ENCODE results near the gene CDC42EP1.
"Not testable (repeated sequence)": the region's sequence is repeated elsewhere in the genome, so short reads cannot be mapped to it uniquely, and the experiment has no call there.

The CDC42EP1 gene

DNA sequence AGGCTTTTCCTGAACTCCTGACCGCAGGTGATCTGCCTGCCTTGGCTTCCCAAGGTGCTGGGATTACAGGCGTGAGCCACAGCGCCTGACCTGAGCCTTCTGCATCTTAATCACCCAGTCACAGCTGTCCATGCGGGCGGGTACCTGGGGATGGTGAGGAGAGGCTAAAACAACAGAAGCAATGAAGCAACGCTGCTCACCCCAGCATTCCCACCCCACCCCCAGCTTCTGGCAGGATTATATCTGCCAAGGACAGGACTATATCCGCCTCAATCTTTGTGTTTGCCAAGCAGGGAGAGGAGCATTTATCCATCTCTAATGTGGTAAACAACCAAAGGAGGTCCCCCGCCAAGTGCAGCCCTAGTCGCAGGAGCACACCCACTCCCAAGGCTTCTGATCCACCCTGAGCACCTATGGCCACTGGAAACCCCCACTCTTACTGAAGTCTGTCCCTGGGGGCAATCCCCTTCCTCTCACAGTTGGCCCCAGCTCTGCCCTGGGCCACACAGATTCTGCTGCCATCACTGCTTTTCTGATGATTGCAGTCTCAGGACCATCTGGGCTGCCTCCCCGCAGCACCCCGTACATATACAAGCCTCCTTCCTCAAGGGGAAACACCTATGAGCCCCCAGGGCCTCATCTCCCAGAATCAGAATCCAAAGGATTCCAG is 28.4 kb downstream of the CDC42EP1 start:
- DNase-seq (ENCODE audit: low read depth) = no peak

DNA sequence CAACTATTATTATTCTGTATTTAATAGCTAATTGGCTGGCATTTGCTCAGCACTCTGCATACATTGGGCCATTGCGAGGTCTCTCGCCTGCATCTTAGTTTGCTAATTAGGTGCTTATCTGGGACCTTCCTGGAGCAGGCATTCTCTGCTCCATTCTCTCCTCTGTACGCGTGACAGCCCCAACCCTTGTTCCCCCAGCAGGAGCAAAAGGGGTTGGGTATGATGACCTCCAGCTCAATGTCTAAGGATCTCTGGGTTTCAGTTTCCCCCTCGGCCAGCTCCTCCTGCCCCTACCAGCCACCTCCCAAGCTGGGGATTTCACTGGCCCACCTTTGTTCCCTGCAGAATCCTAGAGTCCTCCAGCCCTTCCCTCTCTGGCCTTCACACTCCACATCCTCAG is 29.4 kb downstream of the CDC42EP1 start:
- no peak for DNase-seq (ENCODE audit: low read depth)

DNA sequence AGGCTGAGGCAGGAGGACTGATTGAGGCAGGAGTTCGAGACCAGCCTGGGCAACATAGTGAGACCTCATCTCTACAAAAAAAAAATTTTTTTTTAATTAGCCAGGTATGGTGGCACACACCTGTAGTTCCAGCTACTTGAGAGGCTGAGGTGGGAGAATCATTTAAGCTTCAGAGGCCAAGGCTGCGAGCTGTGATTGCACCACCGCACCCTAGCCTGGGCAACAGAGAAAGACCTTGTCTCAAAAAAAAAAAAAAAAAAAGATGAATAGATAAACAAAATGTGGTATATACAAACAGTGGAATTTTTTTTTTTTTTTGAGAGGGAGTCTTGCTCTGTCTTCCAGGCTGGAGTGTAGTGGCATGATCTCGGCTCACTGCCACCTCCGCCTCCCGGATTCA is 30.8 kb downstream of the CDC42EP1 start:
- not testable (repeated sequence) for DNase-seq (ENCODE audit: low read depth)

DNA sequence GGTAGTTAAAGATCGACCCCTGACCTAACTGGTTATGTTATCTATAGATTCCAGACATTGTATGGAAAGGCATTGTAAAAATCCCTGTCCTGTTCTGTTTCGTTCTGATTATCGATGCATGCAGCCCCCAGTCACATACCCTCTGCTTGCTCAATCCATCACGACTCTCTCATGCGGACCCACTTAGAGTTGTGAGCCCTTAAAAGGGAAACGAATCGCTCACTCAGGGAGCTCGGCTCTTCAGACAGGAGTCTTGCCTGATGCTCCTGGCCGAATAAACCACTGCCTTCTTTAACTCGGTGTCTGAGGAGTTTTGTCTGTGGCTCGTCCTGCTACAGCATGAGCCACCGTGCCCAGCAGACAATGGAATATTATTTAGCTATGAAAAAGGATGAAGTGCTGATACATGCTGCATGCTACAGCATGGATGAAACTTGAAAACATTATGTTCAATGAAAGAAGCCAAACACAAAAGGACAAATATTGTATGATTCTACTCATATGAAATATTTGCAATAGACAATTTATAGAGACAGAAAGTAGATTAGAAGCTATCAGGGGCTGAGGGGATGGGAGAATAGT is 31.6 kb downstream of the CDC42EP1 start:
- DNase-seq (ENCODE audit: low read depth) = no peak

DNA sequence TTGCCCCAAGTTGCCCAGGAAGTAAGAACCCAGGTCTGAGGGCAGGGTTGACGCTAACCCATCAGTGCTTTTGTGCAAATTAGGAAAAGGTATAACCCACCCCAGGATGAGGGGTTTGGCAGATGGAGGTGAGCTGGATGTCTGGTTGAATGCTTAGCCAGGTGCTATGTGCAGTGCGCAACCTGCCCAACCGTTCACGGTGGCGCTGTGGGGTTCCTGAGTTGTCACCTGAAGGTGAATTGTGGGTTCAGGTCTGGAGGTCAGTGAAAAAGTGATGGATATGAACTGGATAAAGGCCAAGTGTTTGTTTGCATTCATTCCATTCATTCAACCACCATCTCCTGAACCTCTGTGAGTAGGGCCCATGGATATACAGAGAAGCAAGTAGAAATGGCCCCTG is 34.0 kb downstream of the CDC42EP1 start:
- no peak for DNase-seq (ENCODE audit: low read depth)

DNA sequence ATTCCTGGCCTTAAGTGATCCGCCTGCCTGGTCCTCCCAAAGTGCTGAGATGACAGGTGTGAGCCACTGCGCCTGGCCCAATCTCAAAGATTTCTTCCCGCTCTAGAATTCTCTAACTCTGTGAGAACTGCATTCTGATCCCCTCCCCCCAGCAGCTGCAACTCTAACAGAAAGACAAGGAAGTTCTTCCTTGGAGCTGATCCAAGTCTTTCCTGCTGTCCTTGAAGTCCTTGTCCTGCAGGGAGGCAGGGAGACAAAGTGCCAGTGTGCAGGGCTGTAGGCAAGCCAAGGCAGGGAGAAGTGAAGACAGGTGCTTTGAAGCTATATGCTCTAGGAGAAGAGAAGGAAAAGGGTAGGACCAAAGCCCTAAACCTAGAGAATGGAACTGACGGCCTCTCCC is 38.9 kb downstream of the CDC42EP1 start:
- no peak for DNase-seq (ENCODE audit: low read depth)

DNA sequence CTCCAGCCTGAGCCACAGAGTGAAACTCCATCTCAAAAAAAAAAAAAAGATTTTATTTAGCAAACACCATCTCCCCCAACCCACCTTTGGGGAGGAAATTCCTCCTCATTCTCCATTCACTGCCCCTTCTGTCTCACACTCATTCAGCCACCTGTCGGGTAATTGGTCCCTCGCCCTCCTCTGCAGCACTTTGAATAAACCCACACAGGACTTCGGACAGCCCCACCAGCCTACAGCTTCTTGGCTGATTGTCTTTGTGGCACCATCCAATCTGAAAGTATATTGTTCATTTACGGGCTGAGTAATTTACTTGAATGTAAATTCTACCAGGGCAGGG is 40.9 kb downstream of the CDC42EP1 start:
- no peak for DNase-seq (ENCODE audit: low read depth)

DNA sequence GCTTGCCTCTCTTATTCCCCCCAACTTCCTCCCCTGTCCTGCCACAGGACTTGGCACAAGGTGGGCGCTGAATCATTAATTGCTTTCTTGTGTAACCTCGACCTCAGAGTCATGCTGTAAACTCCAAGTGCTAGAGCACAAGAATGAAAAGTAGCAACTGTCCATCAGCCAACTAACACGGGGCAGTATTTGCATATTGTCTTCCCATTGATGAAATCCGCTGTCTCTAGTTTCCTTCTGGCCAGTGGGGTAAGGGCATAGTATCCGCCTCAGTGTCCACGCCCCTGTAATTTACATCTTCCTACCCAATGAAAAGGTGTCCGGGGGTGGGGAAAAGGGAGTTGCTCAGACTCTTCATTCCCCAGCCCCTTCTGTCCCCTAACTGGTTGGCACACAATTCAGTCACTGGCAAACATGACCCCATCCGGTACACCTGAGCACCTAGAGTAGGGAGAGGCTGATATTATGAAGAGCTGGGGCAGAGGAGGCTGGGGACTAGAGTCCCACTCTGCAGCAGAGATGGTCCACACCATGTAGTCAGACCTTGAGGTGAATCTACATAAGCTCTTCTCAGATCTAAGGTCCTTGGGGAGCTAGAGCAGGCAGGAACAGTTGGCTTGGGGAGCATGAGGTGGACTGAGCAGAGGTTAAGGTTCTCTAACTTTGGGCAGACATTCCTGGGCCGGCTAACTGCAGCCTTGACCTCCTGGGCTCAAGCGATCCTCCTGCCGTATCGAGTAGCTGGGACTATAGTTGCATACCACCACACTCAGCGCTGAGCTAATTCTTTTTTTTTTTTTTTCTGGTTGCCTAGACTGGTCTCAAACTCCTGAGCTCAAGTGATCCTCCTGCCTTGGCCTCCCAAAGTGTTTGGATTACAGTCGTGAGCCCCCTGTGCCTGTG is 41.5 kb downstream of the CDC42EP1 start:
- DNase-seq (ENCODE audit: low read depth) = no peak

DNA sequence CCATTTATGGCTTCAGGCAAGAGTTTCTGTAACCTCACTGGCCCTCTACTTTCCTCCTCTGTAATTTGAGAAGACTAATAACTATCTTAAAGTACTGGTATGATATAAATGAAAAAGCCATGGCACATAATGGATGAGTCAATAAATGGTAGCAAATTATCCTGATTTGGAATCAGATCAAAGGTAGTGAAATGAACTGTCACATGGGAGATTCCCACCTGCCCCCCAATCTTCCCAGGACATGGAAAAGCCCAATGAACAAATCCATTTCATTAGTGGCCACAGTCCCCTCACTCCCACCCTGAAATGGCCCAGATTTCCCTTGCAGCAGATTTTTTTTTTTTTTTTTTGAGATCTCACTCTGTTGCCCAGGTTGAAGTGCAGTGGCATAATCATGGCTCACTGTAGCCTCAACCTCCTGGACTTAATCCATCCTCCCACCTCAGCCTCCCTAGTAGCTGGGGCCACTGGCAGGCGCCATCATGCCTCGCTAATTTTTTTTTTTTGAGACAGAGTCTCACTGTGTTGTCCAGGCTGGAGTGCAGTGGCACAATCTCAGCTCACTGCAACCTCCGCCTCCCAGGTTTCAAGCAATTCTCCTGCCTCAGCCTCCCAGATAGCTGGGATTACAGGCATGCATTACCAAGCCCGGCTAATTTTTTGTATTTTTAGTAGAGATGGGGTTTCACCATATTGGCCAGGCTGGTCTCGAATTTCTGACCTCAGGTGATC is 42.4 kb downstream of the CDC42EP1 start:
- DNase-seq (ENCODE audit: low read depth) = not testable (repeated sequence)

DNA sequence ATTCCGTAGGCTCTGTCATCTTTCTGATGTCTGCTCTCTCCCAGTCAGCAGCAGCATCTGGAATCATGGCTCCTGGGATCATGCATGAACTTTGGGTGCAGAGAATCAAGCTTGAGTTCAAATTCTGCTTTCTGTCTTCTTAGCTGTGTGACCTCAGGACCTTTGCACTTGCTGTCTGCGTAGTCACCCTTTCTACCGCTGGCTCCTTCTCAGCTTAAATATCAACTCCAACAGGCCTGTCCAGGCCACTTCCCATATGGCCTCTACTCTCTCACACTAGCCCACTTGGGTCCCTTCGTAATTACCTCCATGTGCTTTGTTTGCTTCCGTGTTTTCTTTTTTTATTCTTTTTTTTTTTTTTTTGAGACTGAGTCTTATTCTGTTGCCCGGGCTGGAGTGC is 43.8 kb downstream of the CDC42EP1 start:
- no peak for DNase-seq (ENCODE audit: low read depth)

DNA sequence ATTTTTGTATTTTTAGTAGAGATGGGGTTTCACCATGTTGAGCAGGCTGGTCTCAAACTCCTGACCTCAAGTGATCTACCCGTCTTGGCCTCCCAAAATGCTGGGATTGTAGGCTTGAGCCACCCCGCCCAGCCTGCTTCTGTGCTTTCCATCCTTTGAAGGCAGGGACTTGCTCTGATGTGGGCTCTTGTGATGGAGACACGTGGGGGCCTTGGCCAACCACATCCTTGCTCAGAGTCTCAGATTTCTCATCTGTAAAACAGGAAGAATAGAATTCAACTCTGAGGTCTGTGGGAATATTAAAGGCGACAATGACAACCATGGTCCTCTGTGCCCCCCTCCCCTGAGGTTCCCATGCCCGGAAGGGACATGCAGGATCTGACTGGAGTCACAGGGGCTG is 44.6 kb downstream of the CDC42EP1 start:
- peak; percentile 28 for DNase-seq (ENCODE audit: low read depth)

DNA sequence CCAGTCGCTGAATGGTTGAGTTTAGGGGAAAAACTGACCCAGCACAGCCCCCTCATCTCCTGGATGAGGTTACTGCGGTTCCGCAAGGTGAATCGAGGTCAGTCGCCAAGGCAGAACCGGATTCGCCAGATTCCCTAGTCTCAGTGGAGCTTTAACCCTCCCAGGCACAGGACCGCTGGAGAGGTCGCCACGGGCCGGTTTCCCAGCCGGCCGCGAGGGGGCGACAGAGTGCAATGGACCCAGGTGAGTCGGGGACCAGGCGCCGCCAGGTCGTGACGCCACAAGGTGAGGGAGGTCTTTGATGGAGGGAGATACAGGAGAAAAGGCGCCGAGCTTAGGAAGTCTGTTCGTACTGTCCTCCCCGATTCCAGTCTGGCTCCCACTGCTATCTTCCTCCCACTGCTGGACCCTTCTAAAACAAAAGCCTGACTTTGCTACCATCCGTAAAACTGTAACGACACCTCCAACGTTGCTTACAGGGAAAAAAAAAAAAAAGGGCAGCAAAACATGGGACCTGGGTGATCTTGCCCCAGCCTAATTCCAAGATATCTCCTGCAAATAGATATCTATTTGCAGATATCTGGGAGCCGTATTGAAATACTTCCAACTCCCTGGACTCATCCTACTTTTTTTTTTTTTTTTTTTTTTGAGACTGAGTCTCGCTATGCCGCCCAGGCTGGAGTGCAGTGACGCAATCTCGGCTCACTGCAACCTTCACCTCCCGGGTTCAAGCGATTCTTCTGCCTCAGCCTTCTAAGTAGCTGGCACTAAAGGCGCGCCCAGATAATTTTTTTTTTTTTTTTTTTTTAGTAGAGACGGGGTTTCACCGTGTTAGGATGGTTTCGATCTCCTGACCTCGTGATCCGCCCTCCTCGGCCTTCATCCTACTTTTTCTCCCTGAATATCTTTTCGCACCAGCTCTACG is 47.0 kb downstream of the CDC42EP1 start:
- peak; percentile 88 for DNase-seq (ENCODE audit: low read depth)

DNA sequence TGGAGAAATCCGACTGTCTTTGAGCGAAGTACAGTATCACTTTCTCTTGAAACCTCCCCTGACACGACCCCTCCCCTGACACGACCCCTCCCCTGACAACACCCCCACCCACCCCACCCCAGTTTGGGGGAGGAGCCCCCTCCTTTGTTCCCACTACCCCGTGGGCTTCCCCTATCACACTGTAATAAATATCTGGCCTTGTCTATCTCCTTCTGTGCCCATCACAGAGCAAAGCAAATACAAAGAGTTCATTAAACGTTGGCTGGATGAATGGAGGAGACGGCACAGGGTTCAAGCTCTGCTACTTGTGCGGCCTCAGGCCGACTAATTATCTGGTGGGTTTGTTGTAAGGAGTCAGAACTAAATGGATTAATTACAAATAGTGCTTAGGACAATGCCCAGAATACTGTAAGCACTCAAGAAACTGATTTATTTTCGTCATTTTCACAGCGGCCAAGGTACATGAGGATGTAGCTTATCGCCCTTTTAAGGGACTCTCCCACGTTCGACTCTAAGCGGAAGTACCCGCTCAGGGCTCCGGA is 47.7 kb downstream of the CDC42EP1 start:
- no peak for DNase-seq (ENCODE audit: low read depth)

DNA sequence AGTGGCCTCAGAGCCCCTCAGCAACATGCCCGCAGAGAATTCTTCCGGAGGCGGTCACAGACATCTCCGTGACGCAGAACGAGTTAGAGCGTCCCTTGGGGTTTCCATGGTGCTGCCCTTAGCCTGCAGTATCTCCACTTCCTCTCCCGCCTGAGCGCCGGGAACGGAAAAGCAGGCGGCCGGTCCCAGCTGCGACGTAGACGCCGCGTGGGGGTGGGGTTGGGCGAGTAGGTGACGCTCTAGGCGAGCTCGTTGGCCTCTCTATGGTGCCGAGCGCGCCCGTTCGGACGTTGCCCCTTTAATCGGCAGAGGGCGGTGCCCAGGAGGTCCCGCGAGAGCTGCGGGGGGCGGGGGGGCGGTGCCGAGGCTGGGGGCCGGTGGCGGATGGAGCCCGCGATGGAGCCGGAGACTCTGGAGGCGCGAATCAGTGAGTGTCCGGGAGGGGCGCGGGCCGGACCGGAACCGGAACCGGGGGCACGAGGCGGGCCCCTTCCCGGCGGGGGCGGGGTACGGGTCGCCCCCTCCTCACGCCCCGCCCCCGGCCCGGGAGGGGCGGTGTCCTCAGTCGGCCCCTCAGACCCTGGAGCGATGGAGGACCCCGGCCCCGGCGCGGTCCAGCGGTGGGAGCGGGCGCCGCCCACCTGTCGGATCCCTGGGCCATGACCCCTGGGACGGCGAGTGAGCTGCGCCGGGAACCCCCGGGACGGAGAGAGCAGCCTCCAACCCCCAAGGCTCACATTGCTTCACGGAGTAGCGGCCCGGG is 48.4 kb downstream of the CDC42EP1 start, which contains the start of gene GGA1:
GGA1 (plus strand) TSS at position 358 of the 763 bp plus-strand sequence; CDS start at position 385, 27 bp downstream.
- DNase-seq (ENCODE audit: low read depth) = peak; percentile 94

DNA sequence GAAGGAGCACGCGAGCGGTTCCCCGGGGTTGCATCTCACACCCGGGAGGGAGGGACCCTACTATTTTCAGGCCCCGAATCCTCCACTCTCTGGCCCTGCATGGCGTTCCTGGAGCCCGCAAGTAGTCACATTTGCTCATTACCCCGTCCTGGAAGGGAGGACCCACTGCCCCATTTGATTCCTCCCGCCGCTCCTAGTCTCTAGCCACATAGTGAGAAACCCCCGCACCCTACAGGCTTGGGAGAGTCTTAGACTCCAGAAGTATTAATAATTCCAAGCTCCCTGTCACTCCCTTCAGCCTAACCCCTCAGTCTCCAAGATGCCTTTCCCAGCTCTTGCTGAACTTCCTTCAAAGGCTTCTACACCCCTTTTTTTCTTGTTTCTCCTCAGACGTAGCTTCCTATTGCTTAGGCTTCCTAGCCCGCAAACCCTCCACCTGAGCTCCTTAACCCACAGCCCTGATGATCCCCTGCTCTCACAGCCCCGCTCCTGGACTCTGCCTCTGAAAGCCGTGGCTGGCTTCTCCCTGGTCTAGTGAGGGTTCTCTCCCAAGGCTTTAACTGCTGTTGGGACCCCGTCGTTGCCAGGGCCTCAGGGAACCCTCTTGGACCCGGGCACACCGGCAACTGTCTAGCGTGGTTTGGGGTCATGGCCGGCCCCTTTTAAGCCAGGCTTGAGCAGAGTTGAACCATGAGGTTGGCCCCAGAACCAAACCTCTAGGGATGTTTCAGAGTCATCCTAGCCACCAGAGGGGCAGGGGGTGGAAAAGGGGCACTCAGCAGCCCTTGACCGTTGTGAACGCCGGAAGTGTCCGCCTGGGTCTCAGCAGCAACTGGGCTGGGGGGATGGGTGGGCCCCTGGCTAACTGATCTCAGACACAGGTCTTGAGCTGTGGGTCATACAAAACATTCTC is 49.2 kb downstream of the CDC42EP1 start:
- no peak for DNase-seq (ENCODE audit: low read depth)

DNA sequence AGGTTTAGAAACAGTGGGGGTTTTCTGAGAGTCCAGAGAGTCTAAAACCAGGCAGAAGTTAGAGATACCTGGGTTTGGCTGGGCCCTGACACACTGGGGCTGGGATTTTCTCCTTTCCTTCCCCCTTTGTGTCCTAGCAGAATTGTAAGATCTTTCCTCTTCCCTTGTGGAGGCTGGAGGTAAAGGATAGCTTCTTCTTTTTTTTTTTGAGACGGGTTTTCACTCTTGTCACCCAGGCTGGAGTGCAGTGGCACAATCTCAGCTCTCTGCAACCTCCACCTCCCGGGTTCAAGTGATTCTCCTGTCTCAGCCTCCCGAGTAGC is 49.8 kb downstream of the CDC42EP1 start:
- not testable (repeated sequence) for DNase-seq (ENCODE audit: low read depth)

DNA sequence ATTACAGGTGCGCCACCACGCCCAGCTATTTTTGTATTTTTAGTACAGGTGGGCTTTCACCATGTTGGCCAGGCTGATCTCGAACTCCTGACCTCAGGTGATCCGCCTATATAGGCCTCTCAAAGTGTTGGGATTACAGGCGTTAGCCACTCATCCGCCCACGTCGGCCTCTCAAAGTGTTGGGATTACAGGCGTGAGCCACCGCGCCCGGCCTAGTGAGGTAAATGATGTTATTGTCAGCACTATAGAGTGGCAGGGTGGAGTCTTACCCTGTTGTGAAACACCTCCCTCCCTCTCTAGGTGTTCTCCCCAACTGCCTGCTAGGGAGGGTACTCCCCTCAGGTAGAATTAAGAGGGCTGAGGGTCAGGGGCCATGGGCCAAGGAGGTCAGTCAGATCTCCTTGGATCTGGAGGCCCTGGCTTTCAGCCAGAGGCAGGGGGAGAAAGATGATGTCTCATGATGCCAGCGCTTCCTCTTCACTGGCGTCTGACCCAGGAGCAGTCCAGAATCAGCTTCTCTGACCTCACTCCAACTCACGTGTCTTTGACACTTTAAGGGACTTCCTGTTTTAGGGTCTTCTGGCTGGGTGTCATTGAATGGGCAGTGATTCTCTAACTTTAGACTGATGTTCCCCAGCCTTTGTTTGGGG is 50.3 kb downstream of the CDC42EP1 start:
- no peak for DNase-seq (ENCODE audit: low read depth)

DNA sequence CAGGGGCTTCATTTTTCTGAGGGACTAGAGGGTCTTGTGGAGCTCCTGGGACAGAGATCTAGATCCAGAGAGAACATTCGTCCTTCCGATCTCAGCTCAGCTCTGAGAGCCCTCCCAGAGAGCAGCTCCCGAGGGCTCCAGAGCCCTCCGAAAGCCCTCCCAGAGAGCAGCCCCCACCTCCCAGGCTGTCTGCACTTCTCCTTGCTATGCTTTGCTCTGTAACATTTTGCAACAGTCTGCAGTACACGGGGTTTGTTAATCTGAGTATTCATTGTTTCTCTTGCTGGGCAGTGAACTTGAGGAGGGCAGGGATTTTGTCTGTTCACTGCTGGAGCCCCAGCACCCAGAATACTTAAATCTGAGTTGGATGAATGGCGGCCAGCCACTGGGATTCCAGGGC is 50.9 kb downstream of the CDC42EP1 start:
- DNase-seq (ENCODE audit: low read depth) = no peak

All from activated gamma-delta T cell treated with anti-CD3 and anti-CD28 coated beads, Interleukin-2, amount 50 U/mL, for 16 hours (primary cell).